GM12878 (cell line): Measurements from ENCODE around the gene PRRC2B. TPM values are rescaled to one million over a fixed set of nuclear protein-coding genes. Genes with fewer than 3 reads are reported as not detected.

Experiments used
- ATAC-seq: fragments of 200-7000 bp; cut with Tn5 transposase; 3 replicates; pipeline ENCODE4 v1.9.1; 2020; ENCODE audit warnings: mild to moderate bottlenecking, moderate library complexity
- BruUV-seq: library from RNA; stranded (reverse); fragments of 400-500 nt; replicated peaks from 2 replicates; lab custom pipeline; 2021; lab: Mats Ljungman, UMichigan
- CTCF ChIA-PET: fragments of 300-600 bp; sonication (Branson Sonifier 250); formaldehyde crosslinking; extraction: SDS; loops from one replicate; lab custom pipeline; 2021; ENCODE audit warnings: inconsistent platforms; lab: Yijun Ruan, JAX
- POLR2A ChIA-PET: fragments of 350-600 bp; formaldehyde crosslinking; extraction: SDS; loops from one replicate; lab custom pipeline; 2021; ENCODE audit warnings: inconsistent platforms; lab: Charles Lee
- RAD21 ChIA-PET: fragments of 300-600 bp; sonication (Branson Sonifier 250); formaldehyde crosslinking; loops from one replicate; lab custom pipeline; 2023; ENCODE audit warnings: antibody characterized with exemption; ENCODE audit not compliant: unreplicated experiment; lab: Charles Lee
- SMC1A ChIA-PET: fragments of 300-600 bp; sonication (Branson Sonifier 250); formaldehyde crosslinking; loops from one replicate; lab custom pipeline; 2023; ENCODE audit not compliant: unreplicated experiment, uncharacterized antibody; lab: Charles Lee
- DNase-seq: peaks from one replicate; pipeline ENCODE4 v3.0.0-alpha.2; 2011; ENCODE audit warnings: low read depth, low spot score
- FAIRE-seq: peaks from 3 replicates; lab custom pipeline; 2011; peaks lifted over from hg19 to GRCh38; lab: Jason Lieb, UNC
- H2AFZ ChIP-seq: 2 replicates; pipeline ENCODE4 v1.6.0; 2011; ENCODE audit warnings: low read depth, low read length, control low read depth; ENCODE audit not compliant: control insufficient read depth
- H3K27ac ChIP-seq: 2 replicates; pipeline ENCODE4 v1.5.1; 2011; ENCODE audit warnings: control low read depth; ENCODE audit not compliant: control insufficient read depth, insufficient read depth
- H3K27me3 ChIP-seq, 2 experiments: replicated peaks in 1 of 2; 2 replicates each; pipeline versions ENCODE4 v1.6.0 to v1.6.1; 2011; ENCODE audit warnings: low read length in 1 of 2; ENCODE audit not compliant: control insufficient read depth in 2 of 2, insufficient read depth in 2 of 2
- H3K36me3 ChIP-seq, 2 experiments: 2 replicates each; pipeline ENCODE4 v1.5.1; 2011; ENCODE audit warnings: low read length in 1 of 2; ENCODE audit not compliant: control insufficient read depth in 2 of 2, insufficient read depth in 2 of 2
- H3K4me1 ChIP-seq: 2 replicates; pipeline ENCODE4 v1.6.1; 2011; ENCODE audit warnings: mild to moderate bottlenecking, low read length, moderate library complexity, mixed read lengths; ENCODE audit not compliant: control insufficient read depth, insufficient read depth
- H3K4me2 ChIP-seq: 2 replicates; pipeline ENCODE4 v1.6.0; 2011; ENCODE audit warnings: control low read depth; ENCODE audit not compliant: control insufficient read depth, insufficient read depth
- H3K4me3 ChIP-seq: fragments of 200-600 bp; sonication (generic); 2 replicates; pipeline ENCODE4 v1.5.1; 2016
- H3K79me2 ChIP-seq: 2 replicates; pipeline ENCODE4 v1.6.0; 2011; ENCODE audit warnings: low read length; ENCODE audit not compliant: control insufficient read depth, insufficient read depth
- H3K9ac ChIP-seq: 2 replicates; pipeline ENCODE4 v1.8.0; 2011; ENCODE audit warnings: low read length, control low read depth, mixed read lengths; ENCODE audit not compliant: control insufficient read depth, insufficient read depth
- H3K9me3 ChIP-seq: replicated peaks from 3 replicates; pipeline ENCODE4 v1.5.1; 2011; ENCODE audit warnings: mild to moderate bottlenecking, low read length; ENCODE audit not compliant: control insufficient read depth, insufficient read depth
- H4K20me1 ChIP-seq: 2 replicates; pipeline ENCODE4 v1.6.0; 2011; ENCODE audit not compliant: control insufficient read depth, insufficient read depth
- POLR2AphosphoS5 ChIP-seq: IDR thresholded peaks from 2 replicates; pipeline ENCODE4 v1.6.1; 2011; ENCODE audit warnings: mild to moderate bottlenecking, low read length, inconsistent platforms
- PRDM15 ChIP-seq: fragments of 450-650 bp; formaldehyde crosslinking; IDR thresholded peaks from 2 replicates; pipeline ENCODE4 v1.4.0; 2020; ENCODE audit warnings: mild to moderate bottlenecking, moderate library complexity
- WGBS: methylation state at CpG from one replicate; pipeline ENCODE4 v1.1.6; 2016; ENCODE audit warnings: low lambda C conversion rate; ENCODE audit not compliant: insufficient replicate concordance, insufficient coverage; ENCODE audit errors: missing lambda C conversion rate; 5-methylcytosine and 5-hydroxymethylcytosine counted together
- in situ Hi-C: fragments of 300-500 bp; cut with MboI; formaldehyde crosslinking; loops from 9 replicates; pipeline ENCODE4 v1.14.3; 2018; ENCODE audit warnings: mixed read lengths
- intact Hi-C: fragments of 100-400 bp; cut with micrococcal nuclease; formaldehyde crosslinking; loops from one replicate; pipeline ENCODE4 v1.14.2; 2022; ENCODE audit not compliant: unreplicated experiment
- polyA plus RNA-seq, 11 experiments: library from polyadenylated mRNA; depleted of rRNA in 4 of 11; unstranded in 6 of 11; stranded (reverse) in 5 of 11; fragments of >200 nt; fragmentation: Nextera tagmentation in 4 of 11; fragmentation: Illumina TruSeq in 1 of 11; extraction: Ambion mirVana in 4 of 11; extraction: Trizol in 1 of 11; gene quantifications; 1 replicate in 1 of 11; 2 replicates in 10 of 11; pipeline versions ENCODE4 v1.2.1 to v1.2.3, GENCODE V29; 2011 to 2016; ENCODE audit warnings: inconsistent platforms in 2 of 11, missing spikeins in 2 of 11, low read depth in 1 of 11
- total RNA-seq, 4 experiments: library from RNA; depleted of rRNA in 3 of 4; stranded (reverse); fragments of >200 nt in 3 of 4; fragmentation: Illumina TruSeq in 1 of 4; extraction: Trizol in 1 of 4; gene quantifications; 2 replicates each; pipeline versions ENCODE4 v1.2.1 to v1.2.3, GENCODE V29; 2013 to 2021

The PRRC2B gene
- total and polyA plus RNA-seq, 10 of the 15 experiments (the other 5 are each of a cell fraction or from before 2014, with no cell fraction given): 0.84 to 155 (median 28.7) TPM

- in situ Hi-C loops: no loop called here
Measured at GRCh38 chr9:131402738-131403492, 9.0 kb downstream of the PRRC2B start.

More at GRCh38 chr9:131402738-131403492, 9.0 kb downstream of the PRRC2B start:
- Histone ChIP-seq H3K27ac (no peak overlapping the region; the same call in 1 of the 2 replicates), H3K4me3 (no peak overlapping the region), H3K9ac (peak overlapping the region; percentile 22; the same call in 1 of the 2 replicates), H3K4me2 (peak overlapping the region; percentile 69), H3K4me1 (peaks cover 51% of the 10 kb centered on the region), H3K36me3 (peaks cover 2 to 10% of the 10 kb centered on the region in 2 experiments; a peak in 3 of 4 replicates), H3K9me3 (no peaks in the 10 kb centered on the region), H4K20me1 (peaks cover 42% of the 10 kb centered on the region), H3K79me2 (peaks cover 96% of the 10 kb centered on the region), H2AFZ (no peak overlapping the region), H3K27me3 (no peaks in the 10 kb centered on the region)
- no peak; the same call in 2 of the 3 replicates for ATAC-seq
- FAIRE-seq: no peak
- intact Hi-C loops: no loop called here
- DNase-seq: no peak
- ChIA-PET RAD21 (no interaction called here), SMC1A (no interaction called here), CTCF (no interaction called here), POLR2A (interaction anchor here (1.1 kb wide), 1 partner anchor 9 kb away, joined by 5 read pairs; no protein-coding TSS in a partner anchor)
- BruUV-seq: no TSS peak
- WGBS: 77% methylated on average over 12 of the region's 12 CpGs
- no peak for TF ChIP-seq PRDM15 (CRISPR knock-in tag)
- 0 out of 2 replicates have a peak, but pooled peaks have one; percentile 23 for TF ChIP-seq POLR2AphosphoS5
